Psoas muscle (tissue), 8 donors: ENCODE measurements around the gene AP1M2. TPM values are rescaled to one million over a fixed set of nuclear protein-coding genes. Genes with fewer than 3 reads are reported as not detected.

Experiments
- ATAC-seq, 4 donors: fragments of 200-7000 bp; cut with Tn5 transposase; one replicate each; pipeline ENCODE4 v1.9.1; 2020; ENCODE audit warnings: moderate library complexity in 3 of 4, mild to moderate bottlenecking in 2 of 4
- DNase-seq, 2 donors: peaks; one replicate each; pipeline ENCODE4 v3.0.0-alpha.2; 2020
- H3K27ac ChIP-seq: fragments of 200-600 bp; one replicate; pipeline ENCODE4 v1.8.0; 2022
- H3K27me3 ChIP-seq, 3 donors: fragments of 200-600 bp in 1 of 3; one replicate each; pipeline versions ENCODE4 v1.6.1 to v1.8.0; 2013 to 2022; ENCODE audit warnings: low read length in 2 of 3, mild to moderate bottlenecking in 2 of 3, moderate library complexity in 1 of 3; ENCODE audit not compliant: insufficient read depth in 3 of 3
- H3K36me3 ChIP-seq, 2 donors: fragments of 200-600 bp in 1 of 2; one replicate each; pipeline versions ENCODE4 v1.6.1 to v1.8.0; 2013 to 2022; ENCODE audit warnings: low read depth in 1 of 2, mild to moderate bottlenecking in 1 of 2, moderate library complexity in 1 of 2; ENCODE audit not compliant: insufficient read depth in 1 of 2
- H3K4me1 ChIP-seq: fragments of 200-600 bp; one replicate; pipeline ENCODE4 v1.8.0; 2022
- H3K4me3 ChIP-seq: fragments of 200-600 bp; one replicate; pipeline ENCODE4 v1.8.0; 2022; ENCODE audit warnings: mild to moderate bottlenecking
- H3K9me3 ChIP-seq: fragments of 200-600 bp; one replicate; pipeline ENCODE4 v1.8.0; 2022
- CTCF ChIP-seq: fragments of 200-600 bp; IDR thresholded peaks from one replicate; pipeline ENCODE4 v1.8.0; 2022; ENCODE audit warnings: antibody characterized with exemption
- WGBS, 3 donors: extraction: QIAGEN DNeasy Blood & Tissue Kit; methylation state at CpG; one replicate each; pipeline versions ENCODE4 v1.1.6 to v1.1.7; 2013; 5-methylcytosine and 5-hydroxymethylcytosine counted together
- intact Hi-C, 2 donors: fragments of 100-400 bp; cut with DNase I; formaldehyde crosslinking; loops; one replicate each; pipeline versions ENCODE4 v1.11.0 to v1.14.2; 2022
- polyA plus RNA-seq, 3 donors: library from polyadenylated mRNA; stranded (reverse); fragments of 200-250 nt; gene quantifications; one replicate each; pipeline ENCODE4 v1.2.3, GENCODE V29; 2013
- total RNA-seq, 4 donors: library from RNA; stranded (reverse); fragmentation: NEBNext Ultra II Directional in 2 of 4; extraction: Animal tissue kit (Norgen Biotek cat#: 25700) in 2 of 4; gene quantifications; one replicate each; pipeline versions ENCODE4 v1.2.1 to v1.2.4, GENCODE V29; 2021 to 2023
- donor health status: healthy with polysubstance abuse.
- donor health status: DM: no; HTN: no; CAD: no; lungs with moderate emphysema.
- donor health status: Bipolar disorder and iron deficiency.
- donor health status: healthy.
- donor health status: DM: yes; HTN: yes; CAD: no.
- donor health status: DM: no; HTN: no; CAD: no.
- donor health status: DM: no; HTN: no; CAD: no.
- donor health status: DM: yes; HTN: yes; CAD: no.

AP1M2 gene
- total and polyA plus RNA-seq, 7 donors: 0.13 TPM; not detected in 6

DNA sequence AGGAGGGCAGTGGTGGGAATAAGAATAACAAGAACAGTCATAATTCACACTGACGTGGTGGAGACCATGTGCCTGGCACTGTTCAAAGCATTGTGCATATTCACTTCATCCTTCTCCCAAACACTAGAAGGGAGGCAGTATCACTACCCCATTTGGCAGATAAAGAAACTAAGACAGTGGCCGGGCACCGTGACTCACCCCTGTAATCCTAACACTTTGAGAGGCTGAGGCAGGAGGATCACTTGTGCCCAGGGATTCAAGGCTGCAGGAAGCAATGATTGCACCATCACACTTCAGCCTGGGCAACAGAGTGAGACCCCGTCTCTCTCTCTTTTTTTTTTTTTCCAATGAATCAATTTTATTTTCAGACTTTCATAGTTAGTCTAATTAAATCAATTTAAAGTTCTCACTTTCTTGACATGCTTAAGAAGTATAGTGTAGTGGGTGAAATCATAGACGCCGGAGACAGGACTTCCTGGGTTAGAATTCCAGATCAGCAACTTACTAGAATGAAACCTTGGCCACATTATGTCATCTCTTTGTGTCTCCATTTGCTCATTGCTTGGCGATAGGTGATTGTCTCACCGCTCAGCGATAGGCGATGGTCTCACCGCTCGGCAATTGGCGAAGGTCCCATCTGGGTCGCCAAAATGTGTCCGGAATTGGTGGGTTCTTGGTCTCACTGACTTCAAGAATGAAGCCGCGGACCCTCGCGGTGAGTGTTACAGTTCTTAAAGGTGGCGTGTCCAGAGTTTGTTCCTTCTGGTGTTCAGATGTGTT is 48.7 kb downstream of the AP1M2 start:
- Histone ChIP-seq H3K4me3 (no peak overlapping the region), H3K9me3 (no peaks in the 10 kb centered on the region), H3K36me3 (no peaks in the 10 kb centered on the region), H3K4me1 (peaks cover 5% of the 10 kb centered on the region), H3K27ac (no peak overlapping the region), H3K27me3 (no peaks in the 10 kb centered on the region)
- no peak for TF ChIP-seq CTCF
- DNase-seq: no peak
- ATAC-seq: no peak
- 74 to 78% (median 75%) methylated on average over 20 of the region's 20 CpGs for WGBS, 3 donors
- intact Hi-C loops: no loop called here

- WGBS, 3 donors: 35 to 60% (median 37%) methylated on average over 11 of the region's 11 CpGs
- TF ChIP-seq CTCF: no peak
- Histone ChIP-seq H3K4me1 (peaks cover 5% of the 10 kb centered on the region), H3K27ac (no peak overlapping the region), H3K4me3 (no peak overlapping the region), H3K36me3 (no peaks in the 10 kb centered on the region), H3K9me3 (no peaks in the 10 kb centered on the region), H3K27me3 (no peaks in the 10 kb centered on the region)
- intact Hi-C loops: no loop called here
- ATAC-seq: peak in 1 of 4 donors; percentile 17
- DNase-seq: no peak
These were observed 49.4 kb downstream of the AP1M2 start for GRCh38 chr19:10537668-10538067.

- no peak overlapping the region for H3K4me3 ChIP-seq
- no peak for ATAC-seq
- H3K4me1 ChIP-seq: peaks cover 5% of the 10 kb centered on the region
- intact Hi-C loops: no loop called here
- TF ChIP-seq CTCF: no peak
- H3K27ac ChIP-seq: no peak overlapping the region
- H3K36me3 ChIP-seq: no peaks in the 10 kb centered on the region
- WGBS, 3 donors: 65 to 78% (median 69%) methylated on average over 6 of the region's 6 CpGs
- no peaks in the 10 kb centered on the region for H3K27me3 ChIP-seq
- no peak for DNase-seq
- no peaks in the 10 kb centered on the region for H3K9me3 ChIP-seq
These were observed 51.5 kb downstream of the AP1M2 start for GRCh38 chr19:10535613-10536012.

DNA sequence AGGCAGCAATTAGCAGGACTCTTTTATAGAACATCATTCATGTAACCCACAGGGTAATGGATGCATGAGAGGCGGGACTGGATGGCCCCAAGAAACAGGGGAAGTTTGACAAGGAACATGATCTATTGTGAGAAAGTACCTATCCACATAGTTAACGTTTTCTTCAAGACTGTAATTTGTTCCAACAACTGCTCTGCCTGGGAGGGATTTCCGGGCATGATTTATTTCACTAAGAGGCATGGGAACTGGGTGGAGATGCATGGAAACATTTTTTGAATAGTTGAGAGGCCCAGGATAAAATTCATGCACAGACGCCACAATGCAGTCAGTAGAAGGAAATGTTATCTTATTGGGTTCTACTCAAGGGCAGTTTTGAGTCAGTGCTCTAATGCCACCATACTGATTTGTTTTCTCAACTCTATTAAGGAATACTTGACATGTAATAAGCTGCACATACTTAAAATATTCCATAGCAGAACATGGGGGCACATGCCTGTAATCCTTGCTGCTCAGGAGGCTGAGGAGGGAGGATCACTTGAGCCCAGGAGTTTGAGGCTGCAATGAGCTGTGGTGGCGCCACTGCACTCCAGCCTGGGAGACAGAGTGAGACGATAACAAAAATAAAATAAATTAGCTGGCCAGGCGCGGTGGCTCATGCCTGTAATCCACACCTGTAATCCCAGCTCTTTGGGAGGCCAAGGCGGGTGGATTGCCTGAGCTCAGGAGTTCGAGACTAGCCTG is 53.3 kb downstream of the AP1M2 start:
- peaks cover 5% of the 10 kb centered on the region for H3K4me1 ChIP-seq
- intact Hi-C loops: no loop called here
- H3K36me3 ChIP-seq: no peaks in the 10 kb centered on the region
- H3K27ac ChIP-seq: no peak overlapping the region
- no peak overlapping the region for H3K4me3 ChIP-seq
- ATAC-seq: no peak
- H3K9me3 ChIP-seq: no peaks in the 10 kb centered on the region
- no peak for TF ChIP-seq CTCF
- DNase-seq: no peak
- no peaks in the 10 kb centered on the region for H3K27me3 ChIP-seq
- 66 to 72% (median 70%) methylated on average over 10 of the region's 10 CpGs for WGBS, 3 donors
